RWPE2 (cell line): ENCODE results near the gene POU2AF1.
A peak's percentile ranks its signal among the peaks of the same experiment; 100 is the strongest.

ENCODE experiments used
- ATAC-seq: fragments of 200-7000 bp; cut with Tn5 transposase; 3 replicates; pipeline ENCODE4 v1.9.1; 2021; ENCODE audit warnings: low read depth
- DNase-seq: peaks from one replicate; pipeline ENCODE4 v3.0.0-alpha.2; 2020; ENCODE audit warnings: low spot score
- H3K27ac ChIP-seq: fragments of 450-650 bp; 2 replicates; pipeline ENCODE4 v1.5.1; 2017; ENCODE audit warnings: mild to moderate bottlenecking; ENCODE audit not compliant: poor library complexity, severe bottlenecking
- H3K27me3 ChIP-seq: fragments of 250-450 bp; sonication (Bioruptor Pico); 2 replicates; pipeline ENCODE4 v1.5.1; 2021; ENCODE audit warnings: mild to moderate bottlenecking, moderate library complexity; ENCODE audit not compliant: insufficient read depth, poor library complexity, severe bottlenecking
- H3K36me3 ChIP-seq: fragments of 250-450 bp; sonication (Bioruptor Pico); 2 replicates; pipeline ENCODE4 v1.5.1; 2020; ENCODE audit warnings: low read depth, mild to moderate bottlenecking, moderate library complexity
- H3K4me1 ChIP-seq: fragments of 250-450 bp; sonication (Bioruptor Pico); 2 replicates; pipeline ENCODE4 v1.5.1; 2021; ENCODE audit warnings: mild to moderate bottlenecking, moderate library complexity; ENCODE audit not compliant: insufficient read depth, poor library complexity, severe bottlenecking
- H3K4me3 ChIP-seq: fragments of 250-450 bp; sonication (Bioruptor Pico); 2 replicates; pipeline ENCODE4 v1.5.1; 2021; ENCODE audit warnings: mild to moderate bottlenecking, moderate library complexity; ENCODE audit not compliant: severe bottlenecking
- H3K9me3 ChIP-seq: fragments of 250-450 bp; sonication (Bioruptor Pico); 2 replicates; pipeline ENCODE4 v1.5.1; 2021; ENCODE audit warnings: mild to moderate bottlenecking, moderate library complexity; ENCODE audit not compliant: severe bottlenecking
- CTCF ChIP-seq: fragments of 450-650 bp; IDR thresholded peaks from one replicate; pipeline ENCODE4 v1.5.1; 2017; ENCODE audit warnings: mild to moderate bottlenecking, moderate library complexity; ENCODE audit not compliant: poor library complexity, severe bottlenecking

POU2AF1 gene

GRCh38 chr11:111368285-111368560 lies 10.9 kb downstream of the POU2AF1 start:
- H3K27me3 ChIP-seq: no peaks in the 10 kb centered on the region
- ATAC-seq (no peak), DNase-seq (no peak)
- no peak for TF ChIP-seq CTCF
- no peaks in the 10 kb centered on the region for H3K9me3 ChIP-seq
- no peaks in the 10 kb centered on the region for H3K36me3 ChIP-seq
- H3K4me1 ChIP-seq: no peaks in the 10 kb centered on the region
- no peak overlapping the region for H3K27ac ChIP-seq
- H3K4me3 ChIP-seq: no peak overlapping the region

GRCh38 chr11:111367411-111368284 lies 11.4 kb downstream of the POU2AF1 start:
- no peaks in the 10 kb centered on the region for H3K27me3 ChIP-seq
- no peaks in the 10 kb centered on the region for H3K36me3 ChIP-seq
- ATAC-seq (0 out of 3 replicates have a peak, but pooled peaks have one; percentile 33), DNase-seq (no peak)
- no peak for TF ChIP-seq CTCF
- H3K9me3 ChIP-seq: no peaks in the 10 kb centered on the region
- H3K4me1 ChIP-seq: no peaks in the 10 kb centered on the region
- no peak overlapping the region for H3K27ac ChIP-seq
- no peak overlapping the region for H3K4me3 ChIP-seq

GRCh38 chr11:111366560-111367410 lies 12.3 kb downstream of the POU2AF1 start:
- no peaks in the 10 kb centered on the region for H3K27me3 ChIP-seq
- ATAC-seq (no peak), DNase-seq (no peak)

GRCh38 chr11:111365722-111366559 lies 13.1 kb downstream of the POU2AF1 start:
- DNase-seq (no peak), ATAC-seq (no peak)
- Histone ChIP-seq H3K4me1 (no peaks in the 10 kb centered on the region), H3K27ac (no peak overlapping the region), H3K4me3 (no peak overlapping the region), H3K27me3 (no peaks in the 10 kb centered on the region), H3K36me3 (no peaks in the 10 kb centered on the region), H3K9me3 (no peaks in the 10 kb centered on the region)
- no peak for TF ChIP-seq CTCF

More at GRCh38 chr11:111366560-111367410, 12.3 kb downstream of the POU2AF1 start:
- Histone ChIP-seq H3K27ac (no peak overlapping the region), H3K4me3 (no peak overlapping the region), H3K36me3 (no peaks in the 10 kb centered on the region), H3K4me1 (no peaks in the 10 kb centered on the region), H3K9me3 (no peaks in the 10 kb centered on the region)
- TF ChIP-seq CTCF: no peak
